Body of pancreas (tissue), 4 donors: Measurements from ENCODE around the gene KIAA1217. TPM values are rescaled to one million over a fixed set of nuclear protein-coding genes. Genes with fewer than 3 reads are reported as not detected.

Experiments
- ATAC-seq: fragments of 150-250 bp; one replicate; pipeline ENCODE4 v1.9.1; 2016
- DNase-seq, 4 donors: peaks; one replicate each; pipeline ENCODE4 v3.0.0-alpha.2; 2019
- H3K27ac ChIP-seq, 4 donors: fragments of 200-600 bp; sonication (generic); 1 replicate in 3 of 4; 2 replicates in 1 of 4; pipeline versions ENCODE4 v1.5.1 to v1.6.1; 2016 to 2019; ENCODE audit warnings: mild to moderate bottlenecking in 1 of 4, mixed read lengths in 1 of 4, moderate library complexity in 1 of 4
- H3K27me3 ChIP-seq, 2 donors: fragments of 200-600 bp; sonication (generic); one replicate each; pipeline ENCODE4 v1.6.0; 2016; ENCODE audit warnings: mild to moderate bottlenecking in 1 of 2
- H3K36me3 ChIP-seq, 2 donors: fragments of 200-600 bp; sonication (generic); replicated peaks in 1 of 2; 2 replicates each; pipeline ENCODE4 v1.5.1; 2016; ENCODE audit warnings: low read depth in 2 of 2; ENCODE audit not compliant: insufficient read depth in 1 of 2
- H3K4me1 ChIP-seq: fragments of 200-600 bp; sonication (generic); one replicate; pipeline ENCODE4 v1.6.0; 2016
- H3K4me3 ChIP-seq, 2 donors: fragments of 200-600 bp; sonication (generic); 1 replicate in 1 of 2; 2 replicates in 1 of 2; pipeline ENCODE4 v1.5.1; 2016 to 2019
- H3K9me3 ChIP-seq, 3 donors: fragments of 200-600 bp; sonication (generic); 1 replicate in 2 of 3; 2 replicates in 1 of 3; pipeline ENCODE4 v1.5.1; 2016
- CTCF ChIP-seq, 7 experiments: fragments of 450-650 bp in 4 of 7; fragments of 200-600 bp in 3 of 7; sonication (generic) in 3 of 7; IDR thresholded peaks; one replicate each; pipeline ENCODE4 v1.5.1; 2016 to 2019; ENCODE audit warnings: antibody characterized with exemption in 7 of 7
- POLR2A ChIP-seq, 3 donors: fragments of 450-650 bp; IDR thresholded peaks; one replicate each; pipeline ENCODE4 v1.6.1; 2016; ENCODE audit warnings: antibody characterized with exemption in 3 of 3, mild to moderate bottlenecking in 2 of 3
- WGBS, 2 donors: methylation state at CpG; one replicate each; pipeline ENCODE4 v1.1.5; 2017; 5-methylcytosine and 5-hydroxymethylcytosine counted together
- intact Hi-C: fragments of 100-400 bp; cut with DNase I; formaldehyde crosslinking; loops from one replicate; pipeline ENCODE4 v1.15.1; 2023
- total RNA-seq, 2 donors: library from RNA; depleted of rRNA; stranded (reverse); fragments of >200 nt; gene quantifications; one replicate each; pipeline ENCODE4 v1.1.0, GENCODE V29; 2016

Gene KIAA1217
- total RNA-seq, 2 donors from 2014 or later: 25.9 to 36.9 TPM

GRCh38 chr10:24396396-24396795 lies 187.5 kb downstream of the KIAA1217 start:
- Histone ChIP-seq H3K4me1 (no peaks in the 10 kb centered on the region), H3K27ac (no peak overlapping the region), H3K9me3 (no peaks in the 10 kb centered on the region), H3K4me3 (no peak overlapping the region), H3K36me3 (no peaks in the 10 kb centered on the region), H3K27me3 (no peaks in the 10 kb centered on the region)
- ATAC-seq (no peak), DNase-seq (no peak)
- 90% methylated on average over 4 of the region's 4 CpGs for WGBS, 2 donors
- no peak for TF ChIP-seq CTCF (IDR thresholded peaks at IDR 0.05)
- TF ChIP-seq POLR2A (IDR thresholded peaks at IDR 0.05): no peak
- intact Hi-C loops: loop anchor here (10.0 kb wide), 1 partner anchor 118 kb away; no protein-coding TSS in a partner anchor

GRCh38 chr10:24397662-24398061 lies 188.7 kb downstream of the KIAA1217 start:
- no peak overlapping the region for H3K4me3 ChIP-seq
- H3K36me3 ChIP-seq: no peaks in the 10 kb centered on the region
- no peak overlapping the region for H3K27ac ChIP-seq
- H3K27me3 ChIP-seq: no peaks in the 10 kb centered on the region
- DNase-seq (no peak), ATAC-seq (no peak)
- 93 to 100% methylated on average over 2 of the region's 2 CpGs for WGBS, 2 donors
- H3K9me3 ChIP-seq: no peaks in the 10 kb centered on the region
- no peaks in the 10 kb centered on the region for H3K4me1 ChIP-seq
- intact Hi-C loops: loop anchor here (10.0 kb wide), 1 partner anchor 117 kb away; no protein-coding TSS in a partner anchor
- TF ChIP-seq POLR2A (IDR thresholded peaks at IDR 0.05): no peak

- H3K9me3 ChIP-seq: no peaks in the 10 kb centered on the region
- intact Hi-C loops: no loop called here
- H3K27me3 ChIP-seq: no peaks in the 10 kb centered on the region
- no peaks in the 10 kb centered on the region for H3K4me1 ChIP-seq
- WGBS, 2 donors: 70 to 75% methylated on average over 3 of the region's 3 CpGs
- TF ChIP-seq CTCF (IDR thresholded peaks at IDR 0.05) (no peak), POLR2A (IDR thresholded peaks at IDR 0.05) (no peak)
- H3K36me3 ChIP-seq: no peaks in the 10 kb centered on the region
- no peak for DNase-seq
- ATAC-seq: no peak
- no peak overlapping the region for H3K4me3 ChIP-seq
- no peak overlapping the region for H3K27ac ChIP-seq
Measured at GRCh38 chr10:24404567-24404966, 195.6 kb downstream of the KIAA1217 start.

GRCh38 chr10:24405635-24406034 lies 196.7 kb downstream of the KIAA1217 start:
- TF ChIP-seq POLR2A (IDR thresholded peaks at IDR 0.05) (no peak), CTCF (IDR thresholded peaks at IDR 0.05) (no peak)
- intact Hi-C loops: no loop called here
- ATAC-seq: no peak
- Histone ChIP-seq H3K36me3 (no peaks in the 10 kb centered on the region), H3K4me1 (no peaks in the 10 kb centered on the region), H3K27me3 (no peaks in the 10 kb centered on the region), H3K27ac (no peak overlapping the region), H3K4me3 (no peak overlapping the region), H3K9me3 (no peaks in the 10 kb centered on the region)
- WGBS, 2 donors: 15 to 41% methylated on average over 1 of the region's 1 CpG
- no peak for DNase-seq

- no peak for TF ChIP-seq POLR2A (IDR thresholded peaks at IDR 0.05)
- TF ChIP-seq CTCF (IDR thresholded peaks at IDR 0.05): no peak
- Histone ChIP-seq H3K4me3 (no peak overlapping the region), H3K9me3 (no peaks in the 10 kb centered on the region), H3K36me3 (no peaks in the 10 kb centered on the region), H3K27ac (no peak overlapping the region), H3K4me1 (no peaks in the 10 kb centered on the region), H3K27me3 (no peaks in the 10 kb centered on the region)
- 68 to 84% methylated on average over 12 of the region's 12 CpGs for WGBS, 2 donors
- intact Hi-C loops: no loop called here
- no peak for DNase-seq
- no peak for ATAC-seq
Measured at GRCh38 chr10:24406809-24407483, 198.0 kb downstream of the KIAA1217 start.
